HG03135 (cell line): ENCODE data around the gene GEMIN7.

Experiments used
- ATAC-seq: cut with Tn5 transposase; IDR thresholded peaks from one replicate; pipeline ENCODE4 v1.9.1; 2021; ENCODE audit warnings: mild to moderate bottlenecking, moderate library complexity; ENCODE audit not compliant: unreplicated experiment

The GEMIN7 gene

GRCh38 chr19:45082170-45082569 is 3.1 kb downstream of the GEMIN7 start:
- no peak for ATAC-seq

- no peak for ATAC-seq
These were observed 7.4 kb downstream of the GEMIN7 start for GRCh38 chr19:45086480-45086879.

GRCh38 chr19:45087531-45087930 is 8.5 kb downstream of the GEMIN7 start:
- ATAC-seq = no peak

DNA sequence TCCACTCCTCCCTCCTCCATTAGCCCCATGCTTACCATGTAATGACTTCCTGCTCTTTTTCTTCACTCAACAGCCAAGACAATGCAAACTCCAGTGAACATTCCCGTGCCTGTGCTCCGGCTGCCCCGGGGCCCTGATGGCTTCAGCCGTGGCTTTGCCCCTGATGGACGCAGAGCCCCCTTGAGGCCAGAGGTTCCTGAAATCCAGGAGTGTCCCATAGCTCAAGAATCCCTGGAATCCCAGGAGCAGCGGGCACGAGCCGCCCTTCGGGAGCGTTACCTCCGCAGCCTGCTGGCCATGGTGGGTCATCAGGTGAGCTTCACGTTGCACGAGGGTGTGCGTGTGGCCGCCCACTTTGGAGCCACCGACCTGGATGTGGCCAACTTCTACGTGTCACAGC is 11.0 kb downstream of the GEMIN7 start:
- no peak for ATAC-seq

- ATAC-seq = no peak
These were observed 11.5 kb downstream of the GEMIN7 start for GRCh38 chr19:45090606-45091005.

GRCh38 chr19:45091031-45091923 is 12.2 kb downstream of the GEMIN7 start:
- ATAC-seq = peak; percentile 60

GRCh38 chr19:45092747-45093678 is 14.0 kb downstream of the GEMIN7 start, which contains the start of gene PPP1R37:
Gene PPP1R37 (plus strand): TSS chr19:45093179. CDS start chr19:45093326, 147 bp downstream.
- peak; percentile 61 for ATAC-seq

DNA sequence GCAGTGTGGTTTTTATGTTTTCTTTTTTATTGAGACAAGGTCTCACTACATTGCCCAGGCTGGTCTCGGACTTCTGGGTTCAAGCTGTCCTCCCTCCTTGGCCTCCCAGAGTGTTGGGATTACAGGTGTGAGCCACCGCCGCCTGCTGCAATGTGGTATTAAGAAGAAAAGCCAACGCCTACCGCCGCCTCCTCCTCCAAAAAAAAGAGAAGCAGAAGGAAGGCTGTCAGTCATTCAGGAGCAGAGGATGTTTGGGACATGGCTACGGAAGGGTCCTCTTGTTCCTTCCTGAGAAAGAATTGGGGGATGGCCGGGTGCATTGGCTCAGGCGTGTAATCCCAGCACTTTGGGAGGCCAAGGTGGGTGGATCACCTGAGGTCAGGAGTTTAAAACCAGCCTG is 15.1 kb downstream of the GEMIN7 start:
- ATAC-seq = no peak

DNA sequence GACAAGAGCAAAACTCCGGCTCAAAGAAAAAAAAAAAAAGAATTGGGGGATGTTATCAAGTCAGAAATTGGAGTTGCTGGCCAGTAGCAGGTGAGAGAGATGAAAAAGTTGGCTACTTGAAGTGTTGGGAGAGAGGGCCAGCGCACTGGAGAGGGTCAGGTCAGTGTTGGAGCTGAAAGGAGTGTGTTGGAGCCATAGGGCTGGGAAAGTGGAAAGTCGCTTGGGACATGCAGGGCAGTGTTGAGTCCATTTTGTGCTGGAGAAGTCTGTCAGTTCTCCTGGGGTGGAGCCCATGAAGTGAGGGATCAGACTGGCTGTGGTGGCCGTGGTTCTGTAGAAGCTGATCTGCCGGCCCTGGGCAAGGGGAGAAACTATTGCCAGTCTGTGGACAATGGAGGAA is 15.6 kb downstream of the GEMIN7 start:
- ATAC-seq = no peak

DNA sequence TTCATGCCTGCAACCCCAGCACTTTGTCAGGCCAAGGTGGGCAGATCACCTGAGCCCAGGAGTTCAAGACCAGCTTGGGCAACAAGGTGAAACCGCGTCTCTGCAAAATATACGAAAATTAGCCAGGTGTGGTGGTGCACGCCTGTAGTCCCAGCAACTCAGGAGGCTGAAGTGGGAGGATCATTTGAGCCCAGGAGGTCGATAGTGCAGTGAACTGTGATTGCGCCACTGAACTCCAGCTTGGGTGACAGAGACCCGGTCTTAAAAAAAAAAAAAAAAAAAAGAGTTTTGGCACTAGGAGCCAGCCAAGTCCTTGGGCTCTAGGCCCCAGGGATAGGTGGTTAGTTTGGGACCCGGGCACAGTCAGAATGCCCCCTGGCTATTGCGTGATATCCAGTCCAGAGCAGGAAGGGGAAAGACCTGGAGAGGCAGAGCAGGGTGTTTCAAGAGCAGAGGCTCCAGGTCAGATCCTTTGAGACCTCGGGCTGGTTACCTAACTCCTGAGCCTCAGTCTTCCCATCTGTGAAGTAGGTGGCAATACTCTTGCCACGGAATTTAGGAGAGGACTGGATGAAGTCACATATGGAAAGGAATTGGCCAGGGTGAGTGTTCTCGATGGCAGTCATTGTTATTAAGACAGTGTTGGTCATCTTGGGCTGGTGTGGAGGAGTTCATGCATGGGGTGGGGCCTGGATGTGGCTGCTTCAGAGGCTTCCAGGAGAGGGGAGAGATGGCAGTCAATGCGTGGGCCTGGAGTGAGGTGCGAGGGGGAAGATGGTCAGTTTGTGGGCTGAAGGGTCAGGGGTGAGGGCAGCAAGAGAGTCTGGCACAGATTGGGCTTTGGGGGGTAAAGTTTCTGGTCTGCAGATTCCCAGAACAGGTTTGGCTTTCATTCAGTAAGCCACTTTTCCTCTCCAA is 16.7 kb downstream of the GEMIN7 start:
- no peak for ATAC-seq

GRCh38 chr19:45096700-45097099 is 17.6 kb downstream of the GEMIN7 start:
- ATAC-seq = no peak

GRCh38 chr19:45097450-45097775 is 18.4 kb downstream of the GEMIN7 start:
- ATAC-seq = no peak

GRCh38 chr19:45097776-45098520 is 18.9 kb downstream of the GEMIN7 start:
- ATAC-seq = no peak

DNA sequence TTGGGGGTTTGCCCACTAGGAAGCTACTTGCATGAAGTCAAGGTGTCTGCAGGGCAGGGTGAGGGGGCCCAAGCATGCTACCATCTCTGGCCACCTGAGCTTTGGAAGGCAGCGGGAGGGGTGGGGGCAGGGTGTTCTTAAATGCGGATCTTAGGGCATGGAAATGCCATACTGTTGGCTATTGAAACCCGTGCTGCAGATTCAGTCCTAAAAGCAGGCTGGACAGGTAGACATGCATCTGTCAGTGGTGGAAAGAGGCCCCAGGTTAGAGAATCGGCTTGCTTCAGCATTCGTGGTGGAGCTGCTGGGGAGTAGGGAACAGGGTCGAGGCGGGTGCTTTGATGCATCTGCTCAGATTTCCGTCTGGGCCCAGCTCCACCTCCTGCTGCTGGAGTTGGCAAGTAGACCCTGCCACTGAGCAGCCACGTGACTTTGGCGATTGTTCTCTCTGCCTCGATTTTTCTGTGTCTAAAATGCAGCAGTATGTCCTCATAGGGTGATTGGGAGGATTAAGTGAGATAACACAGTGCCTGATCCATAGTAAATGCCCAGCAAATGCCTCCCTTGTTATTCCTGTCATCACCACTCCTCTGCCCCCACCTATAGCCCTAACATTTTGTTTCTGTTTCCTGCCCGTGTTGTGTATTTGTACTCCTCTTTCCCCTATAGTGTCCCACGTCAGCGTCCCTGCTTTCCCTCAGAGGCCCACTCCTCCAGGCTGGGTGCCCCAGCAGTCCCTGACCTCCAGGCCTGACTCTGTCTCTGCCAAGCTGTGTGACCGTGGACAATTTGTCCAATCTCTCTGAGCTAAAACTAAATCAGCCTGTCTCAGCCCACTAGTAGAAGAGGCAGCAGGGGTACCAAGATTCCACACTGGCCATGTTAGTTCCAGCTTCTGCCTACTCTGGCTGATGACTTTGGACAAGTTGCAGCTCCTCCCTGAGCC is 19.7 kb downstream of the GEMIN7 start:
- ATAC-seq = no peak

- ATAC-seq = no peak
These were observed 20.6 kb downstream of the GEMIN7 start for GRCh38 chr19:45099467-45100191.

DNA sequence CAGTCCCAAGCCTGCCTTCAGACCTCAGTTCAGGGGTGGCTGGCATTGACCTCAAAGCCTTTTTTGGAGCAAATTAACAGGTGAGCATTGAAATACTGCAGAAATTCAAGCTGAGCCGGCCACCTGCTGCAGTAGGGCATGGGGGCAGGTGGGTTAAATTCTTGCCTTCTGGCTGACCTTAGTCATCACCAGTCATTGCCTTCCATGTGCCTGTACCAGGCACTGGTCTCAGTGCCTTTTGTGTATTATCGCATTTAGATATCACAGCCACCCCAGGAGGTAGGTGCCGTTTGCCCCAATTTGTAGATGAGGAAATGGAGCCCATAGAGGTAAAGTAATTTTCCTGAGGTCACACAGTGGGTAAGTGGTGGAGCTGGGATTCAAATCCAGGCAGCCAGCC is 21.1 kb downstream of the GEMIN7 start:
- no peak for ATAC-seq

- no peak for ATAC-seq
These were observed 21.8 kb downstream of the GEMIN7 start for GRCh38 chr19:45100846-45101252.

DNA sequence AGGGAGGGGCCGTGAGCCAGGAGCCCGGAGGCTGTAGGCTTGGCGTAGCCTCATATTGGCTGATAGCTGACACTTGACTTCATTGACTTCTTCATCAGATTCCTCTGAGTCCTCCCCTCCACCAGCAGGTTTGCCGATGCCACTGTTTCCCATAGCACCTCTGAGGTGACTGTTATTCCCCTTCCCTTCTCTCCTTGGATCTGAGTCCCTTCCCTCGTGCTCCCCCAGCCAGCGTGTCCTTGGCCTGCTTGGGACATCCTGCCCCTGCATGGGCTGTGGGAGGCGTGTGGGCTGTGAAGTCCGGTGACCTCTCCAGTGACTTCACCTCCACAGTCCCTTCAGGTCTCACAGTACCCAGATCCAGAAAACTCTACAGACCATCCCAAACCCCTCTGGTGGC is 22.7 kb downstream of the GEMIN7 start:
- no peak for ATAC-seq
